ENCODE measurements around the gene TTC1. TPM values are rescaled to one million over a fixed set of nuclear protein-coding genes. Genes with fewer than 3 reads are reported as not detected.
"Not testable (repeated sequence)": the region's sequence is repeated elsewhere in the genome, so short reads cannot be mapped to it uniquely, and the experiment has no call there.

Gene TTC1
- 10 to 100 TPM; 41.6 to 43.0 TPM for total RNA-seq

- H3K9me3 Mint-ChIP-seq = no peaks in the 10 kb centered on the region
- peaks cover 27% of the 10 kb centered on the region for H3K4me1 Mint-ChIP-seq
- H3K27ac Mint-ChIP-seq = peak within 1 kb of the TSS; percentile 95
- peak within 1 kb of the TSS; percentile 89 for H3K4me3 Mint-ChIP-seq
- ChIA-PET POLR2A (interaction anchor here (0.8 to 3.0 kb wide), 10 partner anchors 12 to 801 kb away, joined by 3 to 18 read pairs (median 4); partner anchors contain the start of genes PWWP2A and UBLCP1), CTCF (interaction anchor here (0.9 to 3.7 kb wide), 3 partner anchors 12 to 22 kb away, joined by 3 to 41 read pairs (median 6); no protein-coding TSS in a partner anchor)
- no peaks in the 10 kb centered on the region for H3K27me3 Mint-ChIP-seq
- H3K36me3 Mint-ChIP-seq (ENCODE audit: low read depth) = peaks cover 24% of the 10 kb centered on the region
- peak; percentile 93 for DNase-seq
Measured at GRCh38 chr5:160008877-160009590, at the start of gene TTC1. Gene TTC1 (plus strand): TSS chr5:160009139. CDS start chr5:160010529, 1,390 bp downstream.

- ChIA-PET POLR2A (no interaction called here), CTCF (interaction anchor here (1.7 kb wide), 1 partner anchor 25 kb away, joined by 8 read pairs; no protein-coding TSS in a partner anchor)
- Mint-ChIP-seq H3K4me1 (peaks cover 1% of the 10 kb centered on the region), H3K36me3 (ENCODE audit: low read depth) (no peaks in the 10 kb centered on the region), H3K27ac (no peak overlapping the region), H3K9me3 (no peaks in the 10 kb centered on the region), H3K4me3 (no peak overlapping the region), H3K27me3 (peaks cover 10% of the 10 kb centered on the region)
- DNase-seq = no peak
Measured at GRCh38 chr5:159961176-159962160, 47.5 kb upstream of the TTC1 start.

- Mint-ChIP-seq H3K9me3 (no peaks in the 10 kb centered on the region), H3K36me3 (ENCODE audit: low read depth) (no peaks in the 10 kb centered on the region), H3K27me3 (peaks cover 16% of the 10 kb centered on the region), H3K27ac (no peak overlapping the region), H3K4me1 (peaks cover 1% of the 10 kb centered on the region), H3K4me3 (no peak overlapping the region)
- ChIA-PET CTCF (interaction anchor here (0.6 to 1.7 kb wide), 4 partner anchors 20 to 1081 kb away, joined by 3 to 8 read pairs (median 3); no protein-coding TSS in a partner anchor), POLR2A (no interaction called here)
- no peak for DNase-seq
Measured at GRCh38 chr5:159962214-159962613, 46.7 kb upstream of the TTC1 start.

- Mint-ChIP-seq H3K27ac (no peak overlapping the region), H3K36me3 (ENCODE audit: low read depth) (no peaks in the 10 kb centered on the region), H3K4me3 (no peak overlapping the region), H3K27me3 (peaks cover 31% of the 10 kb centered on the region), H3K9me3 (no peaks in the 10 kb centered on the region), H3K4me1 (peaks cover 1% of the 10 kb centered on the region)
- CTCF ChIA-PET = no interaction called here
- no peak for DNase-seq
- POLR2A ChIA-PET = no interaction called here
Measured at GRCh38 chr5:159963935-159964334, 45.0 kb upstream of the TTC1 start.

- no peak overlapping the region for H3K27ac Mint-ChIP-seq
- peaks cover 37% of the 10 kb centered on the region for H3K27me3 Mint-ChIP-seq
- no peaks in the 10 kb centered on the region for H3K9me3 Mint-ChIP-seq
- DNase-seq = peak; percentile 31
- H3K4me1 Mint-ChIP-seq = peaks cover 1% of the 10 kb centered on the region
- POLR2A ChIA-PET = no interaction called here
- no peaks in the 10 kb centered on the region for H3K36me3 Mint-ChIP-seq (ENCODE audit: low read depth)
- H3K4me3 Mint-ChIP-seq = no peak overlapping the region
- CTCF ChIA-PET = no interaction called here
Measured at GRCh38 chr5:159965031-159965837, 43.7 kb upstream of the TTC1 start.

- peaks cover 42% of the 10 kb centered on the region for H3K27me3 Mint-ChIP-seq
- H3K27ac Mint-ChIP-seq = not testable (repeated sequence)
Measured at GRCh38 chr5:159965838-159966128, 43.2 kb upstream of the TTC1 start.

GRCh38 chr5:159969966-159970365 lies 39.0 kb upstream of the TTC1 start:
- H3K27ac Mint-ChIP-seq = no peak overlapping the region
- CTCF ChIA-PET = interaction anchor here (0.6 kb wide), 1 partner anchor 614 kb away, joined by 5 read pairs; no protein-coding TSS in a partner anchor
- POLR2A ChIA-PET = no interaction called here
- peaks cover 5% of the 10 kb centered on the region for H3K36me3 Mint-ChIP-seq (ENCODE audit: low read depth)
- H3K27me3 Mint-ChIP-seq = peaks cover 72% of the 10 kb centered on the region
- DNase-seq = no peak
- no peaks in the 10 kb centered on the region for H3K9me3 Mint-ChIP-seq
- H3K4me3 Mint-ChIP-seq = no peak overlapping the region
- H3K4me1 Mint-ChIP-seq = peaks cover 12% of the 10 kb centered on the region

More at GRCh38 chr5:159965838-159966128, 43.2 kb upstream of the TTC1 start:
- H3K4me3 Mint-ChIP-seq; POLR2A ChIA-PET; CTCF ChIA-PET; H3K9me3 Mint-ChIP-seq; H3K36me3 Mint-ChIP-seq (ENCODE audit: low read depth); DNase-seq; H3K4me1 Mint-ChIP-seq: not testable (repeated sequence)

GRCh38 chr5:159971038-159971437 lies 37.9 kb upstream of the TTC1 start:
- H3K4me3 Mint-ChIP-seq = no peak overlapping the region
- POLR2A ChIA-PET = no interaction called here
- no peaks in the 10 kb centered on the region for H3K9me3 Mint-ChIP-seq
- peaks cover 70% of the 10 kb centered on the region for H3K27me3 Mint-ChIP-seq
- CTCF ChIA-PET = no interaction called here
- DNase-seq = no peak
- peaks cover 5% of the 10 kb centered on the region for H3K36me3 Mint-ChIP-seq (ENCODE audit: low read depth)
- peaks cover 10% of the 10 kb centered on the region for H3K4me1 Mint-ChIP-seq
- H3K27ac Mint-ChIP-seq = no peak overlapping the region

- H3K4me1 Mint-ChIP-seq = peaks cover 10% of the 10 kb centered on the region
- no peak overlapping the region for H3K27ac Mint-ChIP-seq
- no peak overlapping the region for H3K4me3 Mint-ChIP-seq
- ChIA-PET POLR2A (no interaction called here), CTCF (no interaction called here)
- peaks cover 66% of the 10 kb centered on the region for H3K27me3 Mint-ChIP-seq
- peaks cover 5% of the 10 kb centered on the region for H3K36me3 Mint-ChIP-seq (ENCODE audit: low read depth)
- H3K9me3 Mint-ChIP-seq = no peaks in the 10 kb centered on the region
- no peak for DNase-seq
Measured at GRCh38 chr5:159971514-159971913, 37.4 kb upstream of the TTC1 start.

- H3K4me3 Mint-ChIP-seq = no peak overlapping the region
- CTCF ChIA-PET = no interaction called here
- H3K4me1 Mint-ChIP-seq = peaks cover 10% of the 10 kb centered on the region
- POLR2A ChIA-PET = no interaction called here
- H3K27ac Mint-ChIP-seq = no peak overlapping the region
- peaks cover 64% of the 10 kb centered on the region for H3K27me3 Mint-ChIP-seq
- no peak for DNase-seq
- H3K36me3 Mint-ChIP-seq (ENCODE audit: low read depth) = peaks cover 5% of the 10 kb centered on the region
- H3K9me3 Mint-ChIP-seq = no peaks in the 10 kb centered on the region
Measured at GRCh38 chr5:159971931-159972461, 36.9 kb upstream of the TTC1 start.

- Mint-ChIP-seq H3K36me3 (ENCODE audit: low read depth) (peaks cover 5% of the 10 kb centered on the region), H3K9me3 (no peaks in the 10 kb centered on the region), H3K27me3 (peaks cover 63% of the 10 kb centered on the region), H3K4me1 (peaks cover 10% of the 10 kb centered on the region), H3K4me3 (peak overlapping the region; percentile 49), H3K27ac (peak overlapping the region; percentile 62)
- ChIA-PET CTCF (no interaction called here), POLR2A (no interaction called here)
- no peak for DNase-seq
Measured at GRCh38 chr5:159972538-159973362, 36.2 kb upstream of the TTC1 start.

- DNase-seq = no peak
- CTCF ChIA-PET = no interaction called here
- Mint-ChIP-seq H3K36me3 (ENCODE audit: low read depth) (peaks cover 5% of the 10 kb centered on the region), H3K27me3 (peaks cover 63% of the 10 kb centered on the region), H3K27ac (no peak overlapping the region), H3K4me1 (peaks cover 10% of the 10 kb centered on the region), H3K9me3 (no peaks in the 10 kb centered on the region), H3K4me3 (no peak overlapping the region)
- POLR2A ChIA-PET = no interaction called here
Measured at GRCh38 chr5:159975462-159976019, 33.4 kb upstream of the TTC1 start.

Measured in activated CD4-positive, alpha-beta memory T cell treated with anti-CD3 and anti-CD28 coated beads, Interleukin-2, amount 10 ng/mL, durations not matched to agents 7 days and 5 days (primary cell).